DND-41 (cell line): ENCODE results near the gene SEC63.

ENCODE experiments used
- ATAC-seq: fragments of 200-7000 bp; cut with Tn5 transposase; 3 replicates; pipeline ENCODE4 v1.9.1; 2021; ENCODE audit warnings: low read depth; ENCODE audit not compliant: insufficient read depth
- DNase-seq: peaks from one replicate; pipeline ENCODE4 v3.0.0-alpha.2; 2020
- H2AFZ ChIP-seq: 2 replicates; pipeline ENCODE4 v1.6.0; 2012; ENCODE audit warnings: low read depth, low read length
- H3K27ac ChIP-seq: 2 replicates; pipeline ENCODE4 v1.5.1; 2012; ENCODE audit warnings: low read length, inconsistent platforms
- H3K27me3 ChIP-seq: fragments of 200-600 bp; sonication (generic); 2 replicates; pipeline ENCODE4 v1.6.0; 2012; ENCODE audit warnings: low read length, mild to moderate bottlenecking, inconsistent platforms; ENCODE audit not compliant: insufficient read depth, poor library complexity
- H3K36me3 ChIP-seq: 2 replicates; pipeline ENCODE4 v1.5.1; 2012; ENCODE audit warnings: low read length, inconsistent platforms; ENCODE audit not compliant: insufficient read depth
- H3K4me1 ChIP-seq: 2 replicates; pipeline ENCODE4 v1.5.1; 2012; ENCODE audit warnings: mild to moderate bottlenecking, low read length; ENCODE audit not compliant: insufficient read depth
- H3K4me2 ChIP-seq: 2 replicates; pipeline ENCODE4 v1.6.0; 2012; ENCODE audit warnings: mild to moderate bottlenecking, moderate library complexity, low read length, inconsistent platforms; ENCODE audit not compliant: insufficient read depth
- H3K4me3 ChIP-seq, 2 experiments: fragments of 200-600 bp in 1 of 2; shearing (Covaris generic) in 1 of 2; 2 replicates each; pipeline ENCODE4 v1.5.1; 2012 to 2016; ENCODE audit warnings: inconsistent platforms in 2 of 2, low read length in 2 of 2, mild to moderate bottlenecking in 2 of 2, low read depth in 1 of 2, moderate library complexity in 1 of 2
- H3K79me2 ChIP-seq: 2 replicates; pipeline ENCODE4 v1.6.0; 2012; ENCODE audit warnings: low read length, inconsistent platforms; ENCODE audit not compliant: insufficient read depth
- H3K9ac ChIP-seq: 2 replicates; pipeline ENCODE4 v1.6.0; 2012; ENCODE audit warnings: low read depth, mild to moderate bottlenecking, inconsistent platforms, low read length, moderate library complexity
- H3K9me3 ChIP-seq: 2 replicates; pipeline ENCODE4 v1.5.1; 2012; ENCODE audit warnings: low read length, moderate library complexity, mild to moderate bottlenecking, inconsistent platforms; ENCODE audit not compliant: insufficient read depth, severe bottlenecking
- H4K20me1 ChIP-seq: 2 replicates; pipeline ENCODE4 v1.6.0; 2012; ENCODE audit warnings: low read length; ENCODE audit not compliant: insufficient read depth
- CTCF ChIP-seq: IDR thresholded peaks from 2 replicates; pipeline ENCODE4 v1.5.1; 2012; ENCODE audit warnings: borderline replicate concordance, low read length, moderate library complexity, mild to moderate bottlenecking; ENCODE audit not compliant: poor library complexity, severe bottlenecking; ENCODE audit errors: extremely low read depth
- EZH2 ChIP-seq: IDR thresholded peaks from 3 replicates; pipeline ENCODE4 v1.6.1; 2012; ENCODE audit warnings: borderline replicate concordance, low read depth, mild to moderate bottlenecking, moderate library complexity, low read length, inconsistent platforms; ENCODE audit not compliant: severe bottlenecking

The SEC63 gene

DNA sequence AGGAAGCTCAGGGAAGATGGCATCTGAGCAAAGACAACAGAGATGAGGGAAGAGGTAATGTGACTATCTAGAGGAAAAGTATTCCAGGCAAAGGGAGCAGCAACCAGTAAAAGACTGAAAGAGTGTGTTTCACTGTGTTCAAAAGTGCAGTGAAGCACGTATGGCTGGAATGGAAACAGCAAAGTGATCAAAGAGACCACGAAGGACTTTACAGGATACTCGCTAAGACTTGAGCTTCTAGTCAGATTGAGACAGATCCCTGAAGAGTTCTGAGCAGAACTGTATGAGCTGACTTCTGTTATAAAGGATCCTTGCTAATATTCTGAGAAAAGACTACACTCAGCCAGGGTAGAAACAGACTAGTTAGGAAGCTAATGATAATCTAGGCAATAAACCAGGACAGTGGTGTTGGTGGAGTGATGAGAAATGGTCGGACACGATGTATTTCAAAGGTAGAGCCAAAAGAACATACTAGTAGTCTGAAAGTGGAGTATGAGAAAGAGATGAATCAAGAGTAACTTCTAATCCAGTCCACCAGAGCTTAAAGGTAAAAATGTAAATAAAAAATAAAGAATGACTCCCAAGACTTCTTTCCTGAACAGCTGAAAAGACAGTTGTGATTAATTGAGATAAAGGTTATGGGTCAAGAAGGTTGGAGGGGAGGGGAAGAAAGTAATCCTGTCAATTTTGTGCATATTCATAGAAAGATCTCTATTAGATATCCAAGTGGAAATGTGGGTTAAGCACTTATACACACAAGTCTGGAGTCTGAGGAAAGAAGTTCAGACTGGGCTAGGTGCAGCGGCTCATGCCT, 14.2 kb downstream of the SEC63 start:
- no peak overlapping the region for H2AFZ ChIP-seq
- peak overlapping the region; percentile 23; the same call in 1 of the 2 replicates for H3K27ac ChIP-seq
- peak; percentile 24 for DNase-seq
- H4K20me1 ChIP-seq: peaks cover 84% of the 10 kb centered on the region
- H3K79me2 ChIP-seq: peaks cover 96% of the 10 kb centered on the region
- peaks cover 23% of the 10 kb centered on the region; the same call in 1 of the 2 replicates for H3K36me3 ChIP-seq
- no peak for TF ChIP-seq EZH2
- TF ChIP-seq CTCF: no peak
- H3K4me1 ChIP-seq: peaks cover 12% of the 10 kb centered on the region
- H3K4me2 ChIP-seq: no peak overlapping the region
- H3K4me3 ChIP-seq: no peak overlapping the region
- H3K27me3 ChIP-seq: no peaks in the 10 kb centered on the region
- H3K9ac ChIP-seq: no peak overlapping the region
- ATAC-seq: peak; percentile 96
- no peaks in the 10 kb centered on the region for H3K9me3 ChIP-seq

GRCh38 chr6:107942142-107942541, 15.9 kb downstream of the SEC63 start:
- Histone ChIP-seq H4K20me1 (peaks cover 67% of the 10 kb centered on the region), H3K4me3 (no peak overlapping the region), H3K36me3 (peaks cover 29% of the 10 kb centered on the region; the same call in 1 of the 2 replicates), H3K27me3 (no peaks in the 10 kb centered on the region), H2AFZ (no peak overlapping the region), H3K9ac (no peak overlapping the region), H3K27ac (no peak overlapping the region), H3K9me3 (no peaks in the 10 kb centered on the region), H3K4me2 (no peak overlapping the region), H3K79me2 (peaks cover 96% of the 10 kb centered on the region), H3K4me1 (peaks cover 12% of the 10 kb centered on the region)
- no peak for ATAC-seq
- TF ChIP-seq EZH2 (no peak), CTCF (no peak)
- no peak for DNase-seq

DNA sequence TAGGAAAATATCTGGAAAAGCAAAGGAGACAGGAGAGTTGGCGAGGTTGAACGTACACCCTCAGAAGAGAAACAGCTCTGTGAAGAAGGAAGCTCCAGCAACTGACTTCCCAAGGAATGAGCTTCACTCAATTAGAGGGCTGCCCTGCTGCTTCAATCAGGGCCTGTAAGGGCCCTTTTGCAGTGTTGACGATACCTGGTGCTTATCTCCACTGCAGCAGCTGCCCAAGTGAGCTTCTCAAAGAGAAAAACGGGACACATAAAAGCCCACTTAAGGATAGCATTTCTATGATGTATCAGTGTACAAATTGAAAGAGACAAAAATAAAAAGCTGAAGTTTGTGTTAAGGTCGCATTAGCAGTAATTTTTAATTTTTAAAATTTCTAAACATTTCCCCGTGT, 16.4 kb downstream of the SEC63 start:
- H3K36me3 ChIP-seq: peaks cover 32% of the 10 kb centered on the region; the same call in 1 of the 2 replicates
- TF ChIP-seq CTCF (no peak), EZH2 (no peak)
- peaks cover 94% of the 10 kb centered on the region for H3K79me2 ChIP-seq
- no peaks in the 10 kb centered on the region for H3K27me3 ChIP-seq
- H3K27ac ChIP-seq: no peak overlapping the region
- peaks cover 12% of the 10 kb centered on the region for H3K4me1 ChIP-seq
- ATAC-seq: no peak
- H3K9ac ChIP-seq: no peak overlapping the region
- no peaks in the 10 kb centered on the region for H3K9me3 ChIP-seq
- H2AFZ ChIP-seq: no peak overlapping the region
- peaks cover 62% of the 10 kb centered on the region for H4K20me1 ChIP-seq
- H3K4me2 ChIP-seq: no peak overlapping the region
- no peak for DNase-seq
- no peak overlapping the region for H3K4me3 ChIP-seq
